COLO829 (cell line): Measurements from ENCODE around the gene SLCO4A1.
A peak's percentile ranks its signal among the peaks of the same experiment; 100 is the strongest.
"Not testable (repeated sequence)": the region's sequence is repeated elsewhere in the genome, so short reads cannot be mapped to it uniquely, and the experiment has no call there.

Source experiments
- DNase-seq: peaks from one replicate; pipeline ENCODE4 v3.0.0; 2012; ENCODE audit warnings: low spot score

Gene SLCO4A1

GRCh38 chr20:62665826-62666735 is 23.8 kb downstream of the SLCO4A1 start:
- no peak for DNase-seq

GRCh38 chr20:62666736-62667529 is 24.6 kb downstream of the SLCO4A1 start:
- DNase-seq: peak; percentile 97

- DNase-seq: peak; percentile 21
These were observed 25.5 kb downstream of the SLCO4A1 start for GRCh38 chr20:62667530-62668440.

GRCh38 chr20:62668441-62669027 is 26.2 kb downstream of the SLCO4A1 start:
- DNase-seq: peak; percentile 95

- no peak for DNase-seq
These were observed 26.9 kb downstream of the SLCO4A1 start for GRCh38 chr20:62669249-62669648.

- no peak for DNase-seq
These were observed 27.9 kb downstream of the SLCO4A1 start for GRCh38 chr20:62670156-62670555.

- no peak for DNase-seq
These were observed 28.7 kb downstream of the SLCO4A1 start for GRCh38 chr20:62670998-62671397.

GRCh38 chr20:62671765-62672164 is 29.5 kb downstream of the SLCO4A1 start:
- no peak for DNase-seq

GRCh38 chr20:62674370-62674769 is 32.1 kb downstream of the SLCO4A1 start:
- DNase-seq: no peak

- no peak for DNase-seq
These were observed 33.0 kb downstream of the SLCO4A1 start for GRCh38 chr20:62675156-62675876.

- DNase-seq: no peak
These were observed 33.6 kb downstream of the SLCO4A1 start for GRCh38 chr20:62675877-62676260.

- DNase-seq: no peak
These were observed 34.7 kb downstream of the SLCO4A1 start for GRCh38 chr20:62676976-62677375.

- no peak for DNase-seq
These were observed 35.4 kb downstream of the SLCO4A1 start for GRCh38 chr20:62677678-62678077.

GRCh38 chr20:62678553-62678952 is 36.2 kb downstream of the SLCO4A1 start:
- no peak for DNase-seq

GRCh38 chr20:62679978-62680589 is 37.8 kb downstream of the SLCO4A1 start:
- no peak for DNase-seq

- DNase-seq: no peak
These were observed 40.7 kb downstream of the SLCO4A1 start for GRCh38 chr20:62682912-62683517.

- not testable (repeated sequence) for DNase-seq
These were observed 41.5 kb downstream of the SLCO4A1 start for GRCh38 chr20:62683660-62684322.

GRCh38 chr20:62684981-62685380 is 42.7 kb downstream of the SLCO4A1 start:
- DNase-seq: no peak

GRCh38 chr20:62685781-62686555 is 43.7 kb downstream of the SLCO4A1 start:
- DNase-seq: no peak
